ENCODE data around the gene GAA. TPM values are rescaled to one million over a fixed set of nuclear protein-coding genes. Genes with fewer than 3 reads are reported as not detected.
A peak's percentile ranks its signal among the peaks of the same experiment; 100 is the strongest.

GAA gene
- 17.9 and 20.7 TPM in 2 replicates for total RNA-seq

DNA sequence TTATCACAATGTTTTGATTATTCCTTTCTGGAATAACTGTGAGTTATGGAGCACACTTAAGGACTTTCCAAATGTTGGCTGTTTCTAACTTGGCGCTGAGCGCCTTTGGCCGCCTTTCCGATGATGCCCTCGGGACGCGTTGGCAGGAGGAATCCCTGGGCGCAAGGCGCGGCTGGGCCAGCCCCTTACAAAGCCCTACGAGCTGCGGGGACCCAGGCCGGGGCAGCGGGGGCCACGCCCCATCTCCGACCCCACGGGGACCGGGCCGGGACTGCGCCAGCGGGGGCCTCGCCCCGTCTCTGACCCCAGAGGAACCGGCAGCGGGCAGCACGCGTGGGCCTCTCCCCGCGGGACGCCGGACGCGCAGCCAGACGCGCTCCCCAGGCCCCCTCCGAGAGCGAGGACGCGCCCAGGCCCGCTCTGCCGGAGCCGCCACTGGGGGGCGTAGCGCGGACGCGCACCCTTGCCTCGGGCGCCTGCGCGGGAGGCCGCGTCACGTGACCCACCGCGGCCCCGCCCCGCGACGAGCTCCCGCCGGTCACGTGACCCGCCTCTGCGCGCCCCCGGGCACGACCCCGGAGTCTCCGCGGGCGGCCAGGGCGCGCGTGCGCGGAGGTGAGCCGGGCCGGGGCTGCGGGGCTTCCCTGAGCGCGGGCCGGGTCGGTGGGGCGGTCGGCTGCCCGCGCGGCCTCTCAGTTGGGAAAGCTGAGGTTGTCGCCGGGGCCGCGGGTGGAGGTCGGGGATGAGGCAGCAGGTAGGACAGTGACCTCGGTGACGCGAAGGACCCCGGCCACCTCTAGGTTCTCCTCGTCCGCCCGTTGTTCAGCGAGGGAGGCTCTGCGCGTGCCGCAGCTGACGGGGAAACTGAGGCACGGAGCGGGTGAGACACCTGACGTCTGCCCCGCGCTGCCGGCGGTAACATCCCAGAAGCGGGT is at the start of gene GAA:
Gene GAA (plus strand): TSS at position 571 of the 935 bp plus-strand sequence. CDS start 3,006 bp downstream, outside the sequence.
- Mint-ChIP-seq H3K36me3 (ENCODE audit: low read depth) (no peaks in the 10 kb centered on the region), H3K4me1 (peaks cover 24% of the 10 kb centered on the region), H3K4me3 (peak within 1 kb of the TSS; percentile 95), H3K27me3 (peaks cover 8% of the 10 kb centered on the region), H3K27ac (peak within 1 kb of the TSS; percentile 87), H3K9me3 (no peaks in the 10 kb centered on the region)
- intact Hi-C loops (cut with micrococcal nuclease) = loop anchor here (1.0 to 2.0 kb wide), 2 partner anchors 46 to 154 kb away; partner anchors contain the start of gene EIF4A3
- peak; percentile 97 for DNase-seq

DNA sequence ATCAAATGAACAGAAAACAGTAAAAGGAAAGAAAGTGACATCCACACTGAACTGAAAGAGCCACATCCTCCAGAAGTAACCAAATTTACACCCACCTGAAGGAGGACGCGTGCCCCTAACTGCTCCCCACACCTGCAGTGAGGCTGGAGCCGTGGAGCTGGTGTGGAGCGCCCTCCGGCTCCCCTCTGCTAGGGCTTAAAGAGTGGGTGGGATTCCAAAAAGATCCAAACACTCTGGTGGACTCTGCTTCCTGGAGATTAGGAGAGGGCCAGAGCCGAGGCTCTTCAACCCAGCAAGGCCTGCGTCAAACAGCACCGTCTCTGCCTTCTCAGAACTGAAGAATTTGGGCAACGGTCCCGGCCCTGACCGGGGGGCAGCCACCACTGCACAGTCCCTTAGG is 49.7 kb upstream of the GAA start:
- Mint-ChIP-seq H3K27me3 (peaks cover 7% of the 10 kb centered on the region), H3K27ac (no peak overlapping the region), H3K4me1 (no peaks in the 10 kb centered on the region), H3K36me3 (ENCODE audit: low read depth) (no peaks in the 10 kb centered on the region), H3K4me3 (no peak overlapping the region), H3K9me3 (no peaks in the 10 kb centered on the region)
- intact Hi-C loops (cut with micrococcal nuclease) = no loop called here
- DNase-seq = no peak

DNA sequence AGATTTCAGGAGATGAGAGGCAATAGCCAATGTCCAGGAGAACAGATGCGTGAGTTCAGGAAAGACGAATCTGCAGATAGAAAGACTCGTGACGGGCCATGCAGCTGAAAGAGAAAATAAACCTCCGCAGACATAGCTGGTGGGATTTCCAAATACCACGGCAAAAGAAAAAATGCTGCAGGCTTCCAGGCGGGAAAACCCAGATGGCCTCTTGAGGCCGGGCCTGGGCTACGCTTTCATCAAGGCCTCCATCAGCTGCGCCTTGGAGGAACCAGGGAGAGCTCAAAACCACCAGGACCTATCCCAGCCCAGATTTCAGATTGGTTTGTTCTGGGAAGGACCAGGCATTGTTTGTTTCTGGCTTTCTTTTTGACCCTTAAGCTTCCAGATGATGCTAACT is 48.3 kb upstream of the GAA start:
- DNase-seq = no peak
- H3K27me3 Mint-ChIP-seq = peaks cover 7% of the 10 kb centered on the region
- H3K27ac Mint-ChIP-seq = no peak overlapping the region
- intact Hi-C loops (cut with micrococcal nuclease) = no loop called here
- H3K4me1 Mint-ChIP-seq = no peaks in the 10 kb centered on the region
- no peak overlapping the region for H3K4me3 Mint-ChIP-seq
- no peaks in the 10 kb centered on the region for H3K9me3 Mint-ChIP-seq
- H3K36me3 Mint-ChIP-seq (ENCODE audit: low read depth) = no peaks in the 10 kb centered on the region

DNA sequence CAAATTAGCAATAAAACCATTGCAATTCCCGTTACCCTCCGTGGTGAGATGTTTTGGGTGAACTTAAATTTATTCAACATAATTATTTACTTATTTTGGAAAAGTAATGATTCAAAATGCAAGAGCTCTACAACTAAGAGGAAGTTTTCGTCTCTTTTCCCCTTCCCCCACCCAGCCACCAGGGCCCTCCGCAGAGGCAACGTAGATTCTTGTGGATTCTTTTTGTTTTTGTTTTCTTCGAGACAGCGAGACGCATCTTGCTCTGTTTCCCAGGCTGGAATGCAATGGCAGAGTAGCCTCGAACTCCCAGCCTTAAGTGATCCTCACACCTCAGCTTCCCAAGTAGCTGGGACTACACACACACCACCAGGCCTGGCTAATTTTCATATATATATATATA is 45.8 kb upstream of the GAA start:
- H3K36me3 Mint-ChIP-seq (ENCODE audit: low read depth) = no peaks in the 10 kb centered on the region
- H3K4me1 Mint-ChIP-seq = no peaks in the 10 kb centered on the region
- peaks cover 7% of the 10 kb centered on the region for H3K27me3 Mint-ChIP-seq
- H3K27ac Mint-ChIP-seq = no peak overlapping the region
- DNase-seq = no peak
- H3K9me3 Mint-ChIP-seq = no peaks in the 10 kb centered on the region
- intact Hi-C loops (cut with micrococcal nuclease) = no loop called here
- no peak overlapping the region for H3K4me3 Mint-ChIP-seq

DNA sequence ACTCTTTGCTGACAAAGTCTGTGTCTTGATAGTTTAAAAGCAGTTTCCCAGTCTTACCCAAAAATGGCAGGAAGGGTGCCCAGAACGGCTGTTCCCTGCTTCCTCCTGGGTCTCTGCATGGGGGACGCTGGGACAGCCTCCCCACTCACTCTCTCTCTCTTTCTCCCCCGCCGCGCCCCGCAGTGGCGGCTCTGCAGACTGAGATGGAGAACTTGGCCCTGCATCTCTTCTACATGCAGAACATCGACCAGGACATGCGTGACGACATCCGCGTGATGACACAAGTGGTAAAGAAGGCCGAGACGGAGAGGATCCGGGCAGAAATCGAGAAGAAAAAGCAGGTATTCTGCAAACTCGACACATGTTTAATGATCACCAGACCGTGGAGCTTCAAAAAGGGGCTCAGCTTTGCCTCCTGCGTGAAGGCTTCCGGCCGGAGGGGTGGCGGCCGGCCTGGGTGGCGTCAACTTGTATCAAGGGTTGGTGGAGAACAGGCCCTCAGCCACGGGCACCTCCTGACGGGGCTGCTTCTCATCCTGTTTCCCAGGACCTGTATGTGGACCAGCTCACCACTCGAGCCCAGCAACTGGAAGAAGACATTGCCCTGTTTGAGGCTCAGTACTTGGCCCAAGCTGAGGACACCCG is 42.9 kb upstream of the GAA start:
- intact Hi-C loops (cut with micrococcal nuclease) = no loop called here
- Mint-ChIP-seq H3K9me3 (no peaks in the 10 kb centered on the region), H3K27ac (no peak overlapping the region), H3K27me3 (peaks cover 4% of the 10 kb centered on the region), H3K36me3 (ENCODE audit: low read depth) (no peaks in the 10 kb centered on the region), H3K4me3 (no peak overlapping the region), H3K4me1 (no peaks in the 10 kb centered on the region)
- DNase-seq = no peak

DNA sequence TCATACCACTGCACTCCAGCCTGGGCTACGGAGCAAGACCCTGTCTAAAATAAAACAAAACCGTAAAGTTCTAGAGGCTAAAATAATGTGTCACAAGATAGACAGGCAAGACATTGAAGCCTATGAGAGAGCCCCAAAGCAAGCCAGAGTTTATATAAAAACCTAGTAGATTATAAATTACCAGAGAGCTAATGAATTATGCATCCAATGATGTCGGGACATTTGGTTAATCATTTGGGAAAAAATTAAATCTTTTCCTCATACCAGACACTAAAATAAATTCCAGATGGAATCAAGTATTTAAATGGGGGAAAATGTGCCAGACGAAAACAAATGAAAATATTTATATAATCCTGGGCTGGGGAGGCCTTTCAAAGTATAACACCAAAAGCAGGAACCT is 40.7 kb upstream of the GAA start:
- intact Hi-C loops (cut with micrococcal nuclease) = no loop called here
- Mint-ChIP-seq H3K4me3 (no peak overlapping the region), H3K9me3 (no peaks in the 10 kb centered on the region), H3K4me1 (no peaks in the 10 kb centered on the region), H3K27ac (no peak overlapping the region), H3K27me3 (no peaks in the 10 kb centered on the region), H3K36me3 (ENCODE audit: low read depth) (no peaks in the 10 kb centered on the region)
- DNase-seq = no peak

DNA sequence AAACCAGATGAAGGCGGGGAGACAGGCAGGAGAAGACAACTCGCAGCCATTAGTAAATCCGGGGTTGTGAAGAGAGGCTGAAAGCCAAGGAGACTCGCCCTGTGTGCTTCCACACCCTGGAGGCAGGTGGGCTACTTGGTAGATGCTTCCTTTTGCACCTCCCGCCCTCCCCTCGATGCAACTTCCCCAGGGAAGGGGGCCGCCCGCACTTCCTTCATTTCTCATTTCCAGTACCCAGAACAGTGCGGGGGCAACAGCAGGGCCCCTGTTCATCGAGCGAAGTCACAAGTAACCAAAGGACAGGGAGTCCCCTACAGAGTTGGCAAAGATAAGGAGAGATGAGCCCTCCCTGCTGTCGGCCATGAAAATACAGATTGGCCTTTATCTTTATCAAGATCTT is 40.0 kb upstream of the GAA start:
- Mint-ChIP-seq H3K27me3 (no peaks in the 10 kb centered on the region), H3K27ac (no peak overlapping the region)

DNA sequence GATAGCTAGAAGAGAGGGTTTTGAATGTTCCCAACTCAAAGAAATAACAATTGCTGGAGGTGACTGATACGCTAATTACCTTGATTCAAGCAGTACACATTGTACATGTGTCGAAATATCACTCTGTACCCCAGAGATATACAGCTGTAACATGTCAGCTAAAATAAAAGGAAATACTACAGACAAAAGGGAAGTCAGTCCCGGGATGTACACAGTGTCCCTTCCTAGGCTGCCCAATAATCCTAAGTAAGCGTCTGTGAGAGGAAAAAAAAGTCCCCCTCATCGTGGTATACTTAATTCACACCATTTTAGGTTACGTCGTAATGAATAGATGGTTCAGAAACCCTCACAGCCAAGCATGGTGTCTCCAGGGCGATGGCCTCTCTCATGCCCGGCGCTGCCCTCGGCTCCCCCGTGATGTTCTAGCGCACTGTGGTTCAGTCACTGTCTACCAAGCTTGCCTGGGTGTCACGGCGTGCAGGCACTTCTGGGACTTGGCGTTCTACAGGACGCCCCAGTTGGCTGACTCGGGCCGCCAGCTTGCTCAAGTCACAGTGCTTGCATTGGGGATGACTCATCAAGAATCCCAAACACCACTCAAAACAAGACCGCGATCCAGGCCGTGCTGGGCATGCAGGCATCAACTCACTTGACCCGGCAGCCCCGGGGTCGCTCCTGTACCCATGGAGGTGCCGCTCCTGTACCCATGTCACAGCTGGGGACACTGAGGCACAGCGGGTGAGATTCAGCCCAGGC is 37.4 kb upstream of the GAA start:
- H3K4me1 Mint-ChIP-seq = no peaks in the 10 kb centered on the region
- no peaks in the 10 kb centered on the region for H3K36me3 Mint-ChIP-seq (ENCODE audit: low read depth)
- DNase-seq = no peak
- no peak overlapping the region for H3K27ac Mint-ChIP-seq
- intact Hi-C loops (cut with micrococcal nuclease) = no loop called here
- H3K4me3 Mint-ChIP-seq = no peak overlapping the region
- H3K27me3 Mint-ChIP-seq = no peaks in the 10 kb centered on the region
- H3K9me3 Mint-ChIP-seq = no peaks in the 10 kb centered on the region

More for the DNA sequence above, 40.0 kb upstream of the GAA start:
- intact Hi-C loops (cut with micrococcal nuclease) = no loop called here
- Mint-ChIP-seq H3K4me3 (no peak overlapping the region), H3K9me3 (no peaks in the 10 kb centered on the region), H3K4me1 (no peaks in the 10 kb centered on the region), H3K36me3 (ENCODE audit: low read depth) (no peaks in the 10 kb centered on the region)
- no peak for DNase-seq

DNA sequence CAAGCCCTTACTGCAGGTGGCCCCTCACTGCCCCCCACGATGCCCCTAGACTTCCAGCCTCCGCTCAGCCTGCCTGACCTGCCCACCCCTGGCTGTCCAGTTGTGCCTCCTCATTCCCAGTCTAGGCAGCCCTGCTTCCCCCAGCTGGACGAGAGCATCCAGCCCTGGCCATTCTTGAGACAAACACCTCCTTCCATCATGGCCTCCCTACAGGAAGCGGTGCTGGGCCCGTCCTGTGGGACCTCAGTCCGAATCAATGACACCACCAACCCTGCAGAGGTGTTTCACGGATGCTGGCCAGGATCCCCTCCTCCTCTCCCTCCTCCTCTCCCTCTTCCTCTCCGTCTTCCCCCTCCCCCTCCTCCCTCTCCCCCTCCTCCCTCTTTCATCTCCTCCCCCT is 36.7 kb upstream of the GAA start:
- intact Hi-C loops (cut with micrococcal nuclease) = no loop called here
- H3K27ac Mint-ChIP-seq = no peak overlapping the region
- no peak for DNase-seq
- H3K27me3 Mint-ChIP-seq = peaks cover under 1% of the 10 kb centered on the region
- H3K4me3 Mint-ChIP-seq = no peak overlapping the region
- no peaks in the 10 kb centered on the region for H3K36me3 Mint-ChIP-seq (ENCODE audit: low read depth)
- H3K9me3 Mint-ChIP-seq = no peaks in the 10 kb centered on the region
- H3K4me1 Mint-ChIP-seq = peaks cover 4% of the 10 kb centered on the region

DNA sequence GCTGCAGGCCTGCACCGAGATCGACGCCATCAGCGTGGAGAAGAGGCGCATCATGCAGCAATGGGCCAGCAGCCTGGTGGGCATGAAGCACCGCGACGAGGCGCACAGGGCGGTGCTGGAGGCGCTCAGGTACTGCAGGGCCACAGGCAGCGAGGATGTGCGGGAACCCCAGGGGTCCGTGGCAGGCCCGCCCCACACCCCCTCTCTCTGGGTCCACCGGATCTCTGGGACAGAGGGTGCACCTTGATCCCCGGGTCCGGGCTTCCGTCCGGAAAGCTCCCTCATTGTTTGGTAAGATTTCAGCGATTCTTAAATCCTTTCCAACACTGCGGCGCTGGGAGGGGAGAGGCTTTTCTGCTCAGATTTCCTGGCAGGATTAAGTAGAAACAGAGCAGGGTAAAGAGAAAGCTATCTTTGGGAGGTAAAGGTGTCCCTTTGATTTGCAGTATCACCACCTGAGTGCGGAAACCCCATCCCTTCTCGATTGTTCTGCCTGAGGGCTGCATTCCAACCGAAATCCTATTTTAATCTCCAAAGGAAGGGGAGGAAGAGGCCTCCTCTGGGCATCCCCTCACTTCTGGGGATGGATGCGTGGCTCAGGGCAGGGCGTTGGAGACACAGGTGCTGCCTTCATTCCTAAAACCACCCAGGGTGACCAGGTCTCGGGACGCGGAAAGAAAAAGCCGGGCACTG is 35.8 kb upstream of the GAA start:
- no peak overlapping the region for H3K27ac Mint-ChIP-seq
- H3K27me3 Mint-ChIP-seq = peaks cover 1% of the 10 kb centered on the region
- no peak overlapping the region for H3K4me3 Mint-ChIP-seq
- H3K9me3 Mint-ChIP-seq = no peaks in the 10 kb centered on the region
- intact Hi-C loops (cut with micrococcal nuclease) = no loop called here
- H3K36me3 Mint-ChIP-seq (ENCODE audit: low read depth) = no peaks in the 10 kb centered on the region
- peaks cover 6% of the 10 kb centered on the region for H3K4me1 Mint-ChIP-seq
- no peak for DNase-seq

DNA sequence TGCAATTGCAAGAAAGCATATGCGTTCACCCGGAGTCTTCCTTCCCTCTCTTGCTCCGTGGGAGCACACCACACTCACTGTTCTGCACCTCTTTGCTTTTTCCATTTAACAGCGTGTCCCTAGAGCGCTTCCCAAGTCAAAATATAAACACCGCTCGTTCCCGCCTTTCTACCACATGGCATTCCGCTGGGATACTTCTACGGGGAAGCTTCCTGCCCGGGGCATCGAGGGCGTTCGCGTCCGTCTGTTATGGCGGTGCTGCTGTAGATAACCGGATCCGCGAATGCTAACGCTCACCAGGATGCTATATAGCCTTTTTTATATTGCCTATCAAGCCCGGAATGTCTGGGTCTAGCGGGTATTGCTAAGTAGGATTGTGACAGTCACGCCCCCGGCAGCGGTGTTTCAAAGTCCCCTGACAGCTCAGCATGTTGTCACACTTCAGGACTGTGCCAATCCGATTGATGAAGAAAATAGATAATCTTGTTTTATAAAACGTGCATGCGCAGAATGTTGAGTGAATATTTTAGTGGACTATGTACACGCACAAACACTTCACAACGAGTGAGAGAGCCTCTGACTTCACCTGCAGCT is 33.9 kb upstream of the GAA start:
- no peaks in the 10 kb centered on the region for H3K36me3 Mint-ChIP-seq (ENCODE audit: low read depth)
- H3K4me1 Mint-ChIP-seq = peaks cover 9% of the 10 kb centered on the region
- peaks cover 1% of the 10 kb centered on the region for H3K27me3 Mint-ChIP-seq
- H3K9me3 Mint-ChIP-seq = no peaks in the 10 kb centered on the region
- no peak overlapping the region for H3K4me3 Mint-ChIP-seq
- intact Hi-C loops (cut with micrococcal nuclease) = no loop called here
- DNase-seq = no peak
- no peak overlapping the region for H3K27ac Mint-ChIP-seq

DNA sequence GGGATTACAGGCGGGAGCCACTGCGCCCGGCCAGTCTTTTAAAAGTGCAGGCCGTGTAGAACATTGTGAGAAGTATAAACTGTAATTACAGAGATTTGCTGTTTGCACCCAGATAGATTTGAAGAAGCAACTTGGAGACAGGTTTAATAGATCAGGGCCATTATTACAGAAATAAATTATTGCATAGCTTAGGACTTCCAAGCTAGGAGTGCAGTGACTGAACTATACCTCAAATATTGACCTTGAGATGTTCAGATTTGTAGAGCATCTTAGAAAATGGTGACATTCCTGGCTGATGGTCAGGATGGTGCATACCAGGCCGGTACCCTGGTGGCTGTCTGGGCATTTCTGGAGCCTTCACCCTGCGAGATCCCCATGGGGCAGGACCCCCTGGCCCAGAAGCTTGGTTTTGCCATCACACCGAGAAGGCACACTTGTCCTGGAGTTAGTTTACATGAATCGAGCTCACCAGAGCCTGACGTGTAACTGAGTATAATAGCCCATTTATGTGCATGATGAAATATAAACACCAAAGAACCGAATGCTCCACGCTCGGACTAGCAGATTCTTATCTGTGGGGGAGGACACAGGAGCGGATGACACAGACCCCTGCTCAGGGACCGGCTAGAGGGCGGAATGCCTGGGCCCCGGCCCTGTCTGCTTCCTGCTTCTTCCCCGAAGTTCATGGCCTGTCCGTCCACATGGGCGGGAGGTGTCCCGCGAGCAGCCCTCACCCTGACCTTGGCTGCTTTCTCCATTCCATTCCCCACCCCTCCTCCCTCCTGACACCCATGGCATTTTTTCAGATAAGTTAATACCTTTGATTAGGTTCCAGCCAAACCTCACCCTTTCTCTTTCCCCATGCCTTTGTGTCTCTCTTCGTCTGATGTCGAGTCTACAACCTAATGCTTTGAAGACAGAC is 32.8 kb upstream of the GAA start:
- Mint-ChIP-seq H3K9me3 (no peaks in the 10 kb centered on the region), H3K27ac (no peak overlapping the region), H3K4me1 (peaks cover 9% of the 10 kb centered on the region), H3K36me3 (ENCODE audit: low read depth) (no peaks in the 10 kb centered on the region), H3K4me3 (no peak overlapping the region), H3K27me3 (peaks cover 3% of the 10 kb centered on the region)
- intact Hi-C loops (cut with micrococcal nuclease) = no loop called here
- DNase-seq = no peak

Data from activated CD4-positive, alpha-beta T cell treated with anti-CD3 and anti-CD28 coated beads, Interleukin-2, amount 10 ng/mL, durations not matched to agents 24 days and 14 days (primary cell).